ENCODE results near the gene BRD2. TPM values are rescaled to one million over a fixed set of nuclear protein-coding genes. Genes with fewer than 3 reads are reported as not detected.

Gene BRD2
- total RNA-seq, 1 experiment from 2014 or later: 121 TPM

DNA sequence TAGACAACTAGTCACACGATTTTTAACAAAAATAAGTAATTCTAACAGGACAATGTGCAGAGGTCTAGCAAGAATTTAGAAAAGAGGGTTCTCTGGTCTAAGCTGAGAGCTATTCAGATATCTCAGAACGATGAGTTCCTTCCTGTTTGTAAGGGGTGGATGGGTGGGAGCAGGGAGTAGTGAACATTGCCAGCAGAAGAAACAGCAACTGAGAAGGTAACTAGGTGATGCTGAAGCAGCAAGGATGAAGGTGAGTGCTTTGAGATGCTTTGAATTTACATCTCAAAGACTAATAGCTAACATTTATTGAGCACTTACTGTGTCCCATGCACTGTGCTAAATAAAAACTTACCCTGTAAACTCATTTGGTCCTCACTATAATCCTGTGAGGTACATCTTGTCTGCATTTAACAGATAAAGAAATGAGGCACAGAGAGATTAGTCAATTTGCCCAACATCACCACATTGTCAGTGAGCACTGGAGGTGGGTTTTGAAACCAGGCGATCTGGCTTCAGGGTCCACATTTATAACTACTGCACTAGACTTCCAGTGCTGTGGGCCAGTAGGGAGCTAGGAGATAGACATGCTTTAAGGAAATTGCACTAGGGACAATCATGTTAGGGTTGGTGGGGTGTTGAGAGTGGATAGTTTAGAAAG is 15.7 kb downstream of the BRD2 start:
- no peak overlapping the region for H3K4me3 ChIP-seq (ENCODE audit: insufficient read depth, low read depth, low read length)
- no peaks in the 10 kb centered on the region for H3K27me3 ChIP-seq (ENCODE audit: control insufficient read depth, insufficient read depth, low read length)
- no peak for DNase-seq
- H3K36me3 ChIP-seq (replicated peaks; ENCODE audit: control insufficient read depth, insufficient read depth, low read length): peaks cover 15% of the 10 kb centered on the region

DNA sequence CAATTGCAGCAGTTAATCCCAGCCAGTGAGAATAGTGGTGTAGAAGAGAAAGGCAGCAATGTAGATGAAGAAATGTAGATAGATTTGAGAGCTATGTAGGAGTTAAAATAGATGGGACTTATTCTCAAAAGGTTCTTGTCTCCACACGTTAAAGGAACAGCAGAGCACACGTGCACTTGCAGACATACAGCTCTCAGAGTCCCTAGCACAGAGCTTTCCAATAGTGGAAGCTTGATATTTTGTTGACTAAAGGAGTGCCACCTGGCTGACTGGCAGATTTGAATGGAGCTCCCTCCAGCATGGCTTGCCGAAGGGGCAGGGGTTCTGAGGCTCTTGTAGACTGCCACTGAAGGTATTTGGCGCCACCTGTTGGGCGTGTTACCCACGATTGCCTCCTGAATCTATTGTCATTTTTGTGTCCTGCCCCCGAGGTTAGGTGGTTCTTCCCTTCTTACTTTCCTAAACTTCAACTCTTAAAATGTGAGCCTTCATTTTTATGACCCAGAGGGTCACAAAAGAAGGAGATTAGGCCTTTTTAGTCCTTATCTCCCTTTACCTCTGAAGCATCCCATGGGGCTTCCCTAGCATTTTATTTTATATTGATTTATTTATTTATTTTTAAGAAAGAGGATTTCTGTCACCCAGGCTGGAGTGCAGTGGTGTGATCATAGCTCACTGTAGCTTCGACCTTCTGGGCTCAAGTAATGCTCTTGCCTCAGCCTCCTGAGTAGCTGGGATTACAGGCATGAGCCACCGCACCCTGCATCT is 16.4 kb downstream of the BRD2 start:
- Histone ChIP-seq H3K27me3 (ENCODE audit: control insufficient read depth, insufficient read depth, low read length) (no peaks in the 10 kb centered on the region), H3K4me3 (ENCODE audit: insufficient read depth, low read depth, low read length) (no peak overlapping the region), H3K36me3 (replicated peaks; ENCODE audit: control insufficient read depth, insufficient read depth, low read length) (peaks cover 10% of the 10 kb centered on the region)
- DNase-seq: peak; percentile 81

DNA sequence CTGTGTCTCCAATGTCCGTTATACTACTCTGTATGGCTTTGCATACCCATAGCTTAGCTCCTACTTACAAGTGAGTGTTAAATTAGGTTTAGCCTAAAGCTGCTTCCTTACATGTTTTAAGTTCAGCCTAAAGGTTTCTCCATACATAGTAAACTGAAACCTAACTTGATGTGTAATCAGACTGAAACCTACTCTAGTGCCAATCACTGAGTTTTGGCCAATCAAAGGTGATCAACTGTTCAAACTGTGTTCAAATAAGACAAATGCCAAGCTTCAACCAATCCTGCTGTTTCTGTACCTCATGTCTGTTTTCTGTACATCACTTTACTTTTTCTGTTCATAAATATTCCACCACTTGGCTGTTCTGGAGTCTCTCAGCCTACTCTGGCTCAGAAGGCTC is 21.0 kb downstream of the BRD2 start:
- H3K4me3 ChIP-seq (ENCODE audit: insufficient read depth, low read depth, low read length): no peak overlapping the region
- DNase-seq: no peak
- H3K27me3 ChIP-seq (ENCODE audit: control insufficient read depth, insufficient read depth, low read length): no peaks in the 10 kb centered on the region
- no peaks in the 10 kb centered on the region for H3K36me3 ChIP-seq (replicated peaks; ENCODE audit: control insufficient read depth, insufficient read depth, low read length)

DNA sequence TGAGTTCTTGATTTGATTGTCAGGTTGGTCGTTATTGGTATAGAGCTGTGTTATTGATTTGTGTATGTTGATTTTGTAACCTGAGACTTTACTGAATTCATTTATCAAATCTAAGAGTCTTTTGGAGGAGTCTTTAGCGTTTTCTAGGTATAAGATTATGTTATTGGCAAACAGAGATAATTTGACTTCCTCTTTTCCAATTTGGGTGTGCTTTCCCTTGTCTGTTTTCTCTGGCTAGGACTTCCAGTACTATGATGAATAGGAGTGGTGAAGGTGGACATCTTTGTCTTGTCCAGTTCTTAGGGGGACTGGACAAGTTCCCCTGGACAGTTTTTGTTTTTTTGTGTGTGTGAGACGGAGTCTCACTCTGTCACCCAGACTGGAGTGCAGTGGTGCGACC is 23.6 kb downstream of the BRD2 start:
- H3K36me3 ChIP-seq (replicated peaks; ENCODE audit: control insufficient read depth, insufficient read depth, low read length): no peaks in the 10 kb centered on the region
- DNase-seq: no peak
- H3K4me3 ChIP-seq (ENCODE audit: insufficient read depth, low read depth, low read length): no peak overlapping the region
- no peaks in the 10 kb centered on the region for H3K27me3 ChIP-seq (ENCODE audit: control insufficient read depth, insufficient read depth, low read length)

- no peak for DNase-seq
- Histone ChIP-seq H3K27me3 (ENCODE audit: control insufficient read depth, insufficient read depth, low read length) (no peaks in the 10 kb centered on the region), H3K36me3 (replicated peaks; ENCODE audit: control insufficient read depth, insufficient read depth, low read length) (no peaks in the 10 kb centered on the region), H3K4me3 (ENCODE audit: insufficient read depth, low read depth, low read length) (no peak overlapping the region)
Observed at GRCh38 chr6:32993363-32993973, 25.1 kb downstream of the BRD2 start.

- H3K27me3 ChIP-seq (ENCODE audit: control insufficient read depth, insufficient read depth, low read length): no peaks in the 10 kb centered on the region
- no peaks in the 10 kb centered on the region for H3K36me3 ChIP-seq (replicated peaks; ENCODE audit: control insufficient read depth, insufficient read depth, low read length)
- H3K4me3 ChIP-seq (ENCODE audit: insufficient read depth, low read depth, low read length): no peak overlapping the region
- DNase-seq: no peak
Observed at GRCh38 chr6:32995448-32995847, 27.1 kb downstream of the BRD2 start.

DNA sequence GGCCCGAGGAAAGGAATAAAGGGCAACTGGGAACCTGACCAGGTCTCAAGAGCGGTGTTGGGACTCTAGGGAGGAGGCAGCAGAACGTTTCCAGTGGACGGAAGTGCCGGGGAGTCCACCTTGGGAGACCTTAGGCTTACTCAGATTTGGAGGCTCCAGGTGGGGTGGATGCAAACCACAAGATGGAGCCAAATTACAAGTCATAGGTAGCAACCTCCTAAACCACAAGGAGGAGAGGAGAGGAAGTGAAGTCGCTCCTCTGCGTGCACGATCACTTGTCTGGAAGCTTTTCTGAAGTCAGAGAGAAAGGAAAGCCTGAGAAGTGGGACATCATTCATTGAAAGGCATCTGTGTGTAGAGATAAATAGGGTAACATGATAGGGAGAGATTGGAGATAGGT is 31.7 kb downstream of the BRD2 start:
- Histone ChIP-seq H3K4me3 (ENCODE audit: insufficient read depth, low read depth, low read length) (no peak overlapping the region), H3K27me3 (ENCODE audit: control insufficient read depth, insufficient read depth, low read length) (no peaks in the 10 kb centered on the region; the same call in 1 of the 2 replicates), H3K36me3 (replicated peaks; ENCODE audit: control insufficient read depth, insufficient read depth, low read length) (no peaks in the 10 kb centered on the region)
- DNase-seq: peak; percentile 84

DNA sequence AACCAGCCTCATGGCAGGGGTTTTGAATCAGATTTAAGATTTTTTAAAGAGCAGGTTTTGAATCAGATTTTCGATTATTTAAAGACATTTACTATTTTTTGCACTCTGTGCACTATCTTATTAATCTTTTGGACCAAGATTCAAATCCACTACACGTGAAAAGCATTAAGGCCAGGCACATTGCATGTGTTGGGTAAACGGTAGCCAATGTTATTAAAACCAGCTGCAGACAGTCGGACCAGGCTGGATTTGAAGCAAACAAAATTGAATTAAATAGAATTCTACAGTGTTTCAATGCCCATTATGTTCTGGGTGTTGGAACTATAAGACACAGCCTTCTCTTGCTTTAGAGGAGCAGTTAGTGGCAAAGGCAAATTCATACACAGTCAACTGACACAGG is 33.3 kb downstream of the BRD2 start:
- H3K4me3 ChIP-seq (ENCODE audit: insufficient read depth, low read depth, low read length): no peak overlapping the region
- no peaks in the 10 kb centered on the region; the same call in 1 of the 2 replicates for H3K36me3 ChIP-seq (replicated peaks; ENCODE audit: control insufficient read depth, insufficient read depth, low read length)
- no peak for DNase-seq
- H3K27me3 ChIP-seq (ENCODE audit: control insufficient read depth, insufficient read depth, low read length): no peaks in the 10 kb centered on the region; the same call in 1 of the 2 replicates

DNA sequence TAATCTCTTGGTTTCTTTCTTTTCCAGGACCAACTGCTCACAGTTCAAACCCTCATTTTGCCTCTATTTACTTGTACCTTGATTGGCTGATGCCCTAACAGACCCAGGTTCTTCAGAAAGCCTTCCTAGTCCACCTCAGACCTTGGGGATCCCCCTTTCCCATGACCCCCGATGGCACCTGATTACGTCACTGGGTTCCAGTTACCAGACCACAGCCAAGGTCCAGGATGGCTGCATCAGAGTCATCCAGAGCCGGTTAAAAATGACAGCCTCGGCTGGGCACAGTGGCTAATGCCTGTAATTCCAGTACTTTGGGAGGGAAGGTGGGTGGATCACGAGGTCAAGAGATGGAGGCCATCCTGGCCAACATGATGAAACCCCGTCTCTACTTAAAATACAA is 36.5 kb downstream of the BRD2 start:
- H3K4me3 ChIP-seq (ENCODE audit: insufficient read depth, low read depth, low read length): no peak overlapping the region
- no peak for DNase-seq
- no peaks in the 10 kb centered on the region; the same call in none of the 2 replicates for H3K36me3 ChIP-seq (replicated peaks; ENCODE audit: control insufficient read depth, insufficient read depth, low read length)
- no peaks in the 10 kb centered on the region; the same call in 1 of the 2 replicates for H3K27me3 ChIP-seq (ENCODE audit: control insufficient read depth, insufficient read depth, low read length)

DNA sequence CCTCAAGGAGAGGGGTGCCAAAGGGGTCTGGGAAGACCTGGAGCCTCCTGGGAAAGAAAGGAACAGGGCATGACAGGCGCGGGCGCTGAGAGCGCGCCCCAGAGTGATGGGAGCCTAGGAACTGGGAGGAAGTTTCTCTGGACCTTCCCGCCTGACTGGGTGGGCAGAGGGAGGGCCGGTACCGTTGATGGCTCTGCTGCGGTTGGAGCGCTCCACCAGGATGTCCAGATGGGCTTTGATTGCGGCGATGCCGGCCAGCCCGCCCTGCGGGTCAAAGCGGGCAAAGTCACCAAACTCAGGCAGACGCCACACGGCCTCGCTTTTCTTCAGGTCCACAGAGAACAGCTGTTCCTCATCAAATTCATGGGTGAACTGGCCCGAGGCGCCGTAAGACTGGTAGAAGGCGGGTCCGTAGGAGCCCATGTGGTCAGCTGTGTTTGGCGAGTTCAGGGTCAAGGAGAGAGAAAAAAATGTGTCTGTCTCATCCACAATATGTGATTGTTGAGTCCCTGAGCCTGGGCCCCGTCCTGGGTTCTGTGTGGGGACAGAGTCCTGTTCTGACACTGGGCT is 39.5 kb downstream of the BRD2 start:
- H3K36me3 ChIP-seq (replicated peaks; ENCODE audit: control insufficient read depth, insufficient read depth, low read length): no peaks in the 10 kb centered on the region; the same call in none of the 2 replicates
- DNase-seq: no peak
- H3K27me3 ChIP-seq (ENCODE audit: control insufficient read depth, insufficient read depth, low read length): no peaks in the 10 kb centered on the region; the same call in 1 of the 2 replicates
- H3K4me3 ChIP-seq (ENCODE audit: insufficient read depth, low read depth, low read length): no peak overlapping the region

GRCh38 chr6:33008944-33009861 is 40.8 kb downstream of the BRD2 start, which contains the start of gene HLA-DOA:
Gene HLA-DOA (minus strand): TSS chr6:33009591.
- no peaks in the 10 kb centered on the region; the same call in 1 of the 2 replicates for H3K27me3 ChIP-seq (ENCODE audit: control insufficient read depth, insufficient read depth, low read length)
- DNase-seq: peak; percentile 96
- no peaks in the 10 kb centered on the region; the same call in none of the 2 replicates for H3K36me3 ChIP-seq (replicated peaks; ENCODE audit: control insufficient read depth, insufficient read depth, low read length)
- peak within 1 kb of the TSS; percentile 37; the same call in 1 of the 2 replicates for H3K4me3 ChIP-seq (ENCODE audit: insufficient read depth, low read depth, low read length)

GRCh38 chr6:33010356-33010755 is 42.0 kb downstream of the BRD2 start:
- no peak for DNase-seq
- Histone ChIP-seq H3K27me3 (ENCODE audit: control insufficient read depth, insufficient read depth, low read length) (no peaks in the 10 kb centered on the region), H3K36me3 (replicated peaks; ENCODE audit: control insufficient read depth, insufficient read depth, low read length) (no peaks in the 10 kb centered on the region; the same call in none of the 2 replicates), H3K4me3 (ENCODE audit: insufficient read depth, low read depth, low read length) (no peak overlapping the region)

- Histone ChIP-seq H3K27me3 (ENCODE audit: control insufficient read depth, insufficient read depth, low read length) (no peaks in the 10 kb centered on the region; the same call in 1 of the 2 replicates), H3K36me3 (replicated peaks; ENCODE audit: control insufficient read depth, insufficient read depth, low read length) (no peaks in the 10 kb centered on the region), H3K4me3 (ENCODE audit: insufficient read depth, low read depth, low read length) (no peak overlapping the region)
- no peak for DNase-seq
Observed at GRCh38 chr6:33013608-33014007, 45.2 kb downstream of the BRD2 start.

Data from H7 (cell line).